Measurements from ENCODE around the gene ABL2. TPM values are rescaled to one million over a fixed set of nuclear protein-coding genes. Genes with fewer than 3 reads are reported as not detected.
"Not testable (repeated sequence)": the region's sequence is repeated elsewhere in the genome, so short reads cannot be mapped to it uniquely, and the experiment has no call there.

Gene ABL2
- total RNA-seq, 4 donors from 2014 or later: 3.3 to 12.0 (median 6.2) TPM

DNA sequence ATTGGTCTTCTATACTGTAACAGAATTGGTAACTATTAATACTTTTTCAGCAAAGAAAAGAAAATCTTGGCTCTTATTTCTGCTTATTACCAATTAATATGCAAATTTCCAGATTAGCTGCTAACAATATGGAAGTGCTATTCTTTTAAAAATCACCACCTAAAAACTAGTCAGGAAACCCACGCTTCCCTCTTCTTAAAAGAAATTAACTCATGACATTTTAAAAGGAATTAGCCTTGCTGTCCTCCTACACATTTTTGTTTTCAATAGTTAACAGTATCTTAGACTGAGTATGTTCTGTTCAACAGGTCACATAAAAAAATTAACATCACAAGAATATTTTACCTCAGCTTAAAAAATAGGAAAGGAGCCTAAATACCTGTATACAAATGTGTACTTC, 27.3 kb downstream of the ABL2 start:
- Histone ChIP-seq H3K4me1 (no peaks in the 10 kb centered on the region), H3K9me3 (no peaks in the 10 kb centered on the region), H3K27ac (no peak overlapping the region), H3K27me3 (no peaks in the 10 kb centered on the region), H3K36me3 (no peaks in the 10 kb centered on the region), H3K4me3 (no peak overlapping the region)
- TF ChIP-seq CTCF (IDR thresholded peaks at IDR 0.05): no peak
- no peak for TF ChIP-seq POLR2A (IDR thresholded peaks at IDR 0.05)
- intact Hi-C loops (cut with DNase I): no loop called here
- no peak for DNase-seq
- WGBS, 2 donors: 74 to 83% methylated on average over 1 of the region's 1 CpG

GRCh38 chr1:179200586-179200985, 28.9 kb downstream of the ABL2 start:
- Histone ChIP-seq H3K4me1 (no peaks in the 10 kb centered on the region), H3K4me3 (no peak overlapping the region), H3K9me3 (no peaks in the 10 kb centered on the region), H3K27ac (no peak overlapping the region), H3K27me3 (no peaks in the 10 kb centered on the region), H3K36me3 (no peaks in the 10 kb centered on the region)
- DNase-seq: no peak
- 95 to 100% methylated on average over 2 of the region's 2 CpGs for WGBS, 2 donors
- TF ChIP-seq POLR2A (IDR thresholded peaks at IDR 0.05) (no peak), CTCF (IDR thresholded peaks at IDR 0.05) (no peak)
- intact Hi-C loops (cut with DNase I): no loop called here

DNA sequence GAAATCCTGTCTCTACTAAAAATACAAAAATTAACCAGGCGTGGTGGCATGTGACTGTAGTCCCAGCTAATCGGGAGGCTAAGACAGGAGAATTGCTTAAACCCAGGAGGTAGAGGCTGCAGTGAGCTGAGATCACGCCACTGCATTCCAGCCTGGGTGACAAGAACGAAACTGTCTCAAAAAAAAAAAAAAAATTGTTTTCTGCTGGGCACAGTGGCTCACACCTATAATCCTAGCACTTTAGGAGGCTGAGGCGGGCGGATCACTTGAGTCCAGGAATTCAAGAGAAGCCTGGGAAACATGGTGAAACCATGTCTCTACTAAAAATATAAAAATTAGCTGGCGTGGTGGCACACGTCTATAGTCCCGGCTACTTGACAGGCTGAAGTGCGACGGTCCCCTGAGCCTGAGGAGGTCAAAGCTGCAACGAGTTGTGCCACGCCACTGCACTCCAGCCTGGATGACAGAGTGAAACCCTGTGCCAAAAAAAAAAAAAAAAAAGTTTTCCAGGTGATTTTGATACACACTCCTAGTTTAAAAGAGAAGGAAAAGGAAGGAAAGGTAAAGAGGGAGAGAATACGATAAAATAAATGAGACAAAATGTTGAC, 31.7 kb downstream of the ABL2 start:
- TF ChIP-seq POLR2A (IDR thresholded peaks at IDR 0.05): no peak
- TF ChIP-seq CTCF (IDR thresholded peaks at IDR 0.05): no peak
- no peaks in the 10 kb centered on the region for H3K36me3 ChIP-seq
- no peak for DNase-seq
- H3K4me1 ChIP-seq: peaks cover 0 to 2% (median 0%) of the 10 kb centered on the region in 3 donors
- H3K9me3 ChIP-seq: no peaks in the 10 kb centered on the region
- H3K27me3 ChIP-seq: no peaks in the 10 kb centered on the region
- intact Hi-C loops (cut with DNase I): no loop called here
- H3K27ac ChIP-seq: no peak overlapping the region
- H3K4me3 ChIP-seq: no peak overlapping the region
- WGBS, 2 donors: 86 to 92% methylated on average over 13 to 14 of the region's 14 CpGs

GRCh38 chr1:179195857-179196256, 33.6 kb downstream of the ABL2 start:
- DNase-seq; H3K36me3 ChIP-seq; H3K27ac ChIP-seq; H3K4me3 ChIP-seq; H3K9me3 ChIP-seq; H3K27me3 ChIP-seq; intact Hi-C loops (cut with DNase I); H3K4me1 ChIP-seq: not testable (repeated sequence)
- 81 to 85% methylated on average over 5 of the region's 5 CpGs for WGBS, 2 donors

- H3K27ac ChIP-seq: no peak overlapping the region
- intact Hi-C loops (cut with DNase I): no loop called here
- H3K9me3 ChIP-seq: no peaks in the 10 kb centered on the region
- DNase-seq: no peak
- H3K27me3 ChIP-seq: no peaks in the 10 kb centered on the region
- no peak overlapping the region for H3K4me3 ChIP-seq
- no peak for TF ChIP-seq POLR2A (IDR thresholded peaks at IDR 0.05)
- no peak for TF ChIP-seq CTCF (IDR thresholded peaks at IDR 0.05)
- WGBS, 2 donors: 85 to 88% methylated on average over 1 of the region's 1 CpG
- H3K36me3 ChIP-seq: no peaks in the 10 kb centered on the region
- H3K4me1 ChIP-seq: peaks cover 0 to 2% (median 0%) of the 10 kb centered on the region in 3 donors
These were observed 34.1 kb downstream of the ABL2 start for GRCh38 chr1:179195376-179195775.

GRCh38 chr1:179194068-179194537, 35.4 kb downstream of the ABL2 start:
- H3K4me1 ChIP-seq: peaks cover 0 to 2% (median 0%) of the 10 kb centered on the region in 3 donors
- H3K36me3 ChIP-seq: no peaks in the 10 kb centered on the region
- 50 to 53% methylated on average over 2 of the region's 2 CpGs for WGBS, 2 donors
- H3K27ac ChIP-seq: no peak overlapping the region
- no peaks in the 10 kb centered on the region for H3K9me3 ChIP-seq
- intact Hi-C loops (cut with DNase I): loop anchor here (5.0 kb wide), 1 partner anchor 72 kb away; no protein-coding TSS in a partner anchor
- H3K27me3 ChIP-seq: no peaks in the 10 kb centered on the region
- no peak overlapping the region for H3K4me3 ChIP-seq
- DNase-seq: no peak
- no peak for TF ChIP-seq CTCF (IDR thresholded peaks at IDR 0.05)
- no peak for TF ChIP-seq POLR2A (IDR thresholded peaks at IDR 0.05)
